GM04503 (cell line): ENCODE results near the gene NCS1.

Source experiments
- DNase-seq: peaks from one replicate; pipeline ENCODE4 v3.0.0-alpha.2; 2012; ENCODE audit warnings: low read depth

Gene NCS1

GRCh38 chr9:130176760-130177159, 4.6 kb downstream of the NCS1 start:
- DNase-seq: no peak

DNA sequence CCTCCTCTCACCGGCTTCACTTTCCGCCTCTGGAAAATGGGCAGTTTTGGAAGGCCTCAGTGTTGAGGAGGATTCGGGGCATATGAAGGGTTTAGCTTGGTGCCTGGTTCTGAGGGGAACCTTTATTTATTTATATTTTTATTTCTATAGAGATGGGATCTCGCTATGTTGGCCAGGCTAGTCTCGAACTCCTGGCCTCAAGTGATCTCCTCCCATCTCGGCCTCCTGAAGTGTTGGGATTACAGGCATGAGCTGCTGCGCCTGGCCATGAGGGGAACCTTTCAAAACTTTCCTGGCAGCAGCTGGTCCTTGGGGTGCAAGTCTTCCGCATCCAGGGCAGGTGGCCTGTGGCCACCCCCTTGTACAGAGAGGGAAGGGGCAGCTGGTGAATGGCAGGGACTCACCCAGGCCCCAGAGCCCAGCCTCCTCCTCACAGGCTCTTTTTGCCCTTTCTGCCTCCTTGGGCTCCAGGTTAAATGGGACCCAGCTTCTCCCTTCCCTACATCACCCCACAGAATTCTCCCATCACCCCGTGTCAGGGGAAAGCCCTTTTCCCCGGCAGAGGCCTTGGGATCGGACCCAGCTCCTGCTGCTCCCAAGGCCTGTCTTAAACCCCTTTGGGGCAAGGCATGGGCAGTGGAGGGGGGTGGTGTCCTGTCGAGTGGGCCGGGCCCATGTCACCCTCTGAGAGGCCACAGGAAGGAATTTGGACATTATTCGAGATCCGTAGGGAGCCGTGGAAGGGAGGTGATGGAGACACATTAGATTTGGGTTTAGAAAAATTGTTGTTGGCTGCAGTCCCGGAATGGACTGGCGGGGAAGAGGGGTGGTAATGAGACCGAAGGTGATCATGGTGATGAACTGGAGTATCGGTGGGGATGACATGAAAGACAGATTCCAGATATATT, 5.9 kb downstream of the NCS1 start:
- no peak for DNase-seq

GRCh38 chr9:130179331-130179907, 7.2 kb downstream of the NCS1 start:
- DNase-seq: no peak

GRCh38 chr9:130180516-130180915, 8.3 kb downstream of the NCS1 start:
- no peak for DNase-seq

- no peak for DNase-seq
Measured at GRCh38 chr9:130181678-130182380, 9.6 kb downstream of the NCS1 start.

- DNase-seq: no peak
Measured at GRCh38 chr9:130182381-130182909, 10.2 kb downstream of the NCS1 start.

GRCh38 chr9:130183133-130183762, 11.0 kb downstream of the NCS1 start:
- DNase-seq: peak; percentile 67

GRCh38 chr9:130185017-130185416, 12.8 kb downstream of the NCS1 start:
- DNase-seq: no peak

- no peak for DNase-seq
Measured at GRCh38 chr9:130185490-130186031, 13.4 kb downstream of the NCS1 start.

DNA sequence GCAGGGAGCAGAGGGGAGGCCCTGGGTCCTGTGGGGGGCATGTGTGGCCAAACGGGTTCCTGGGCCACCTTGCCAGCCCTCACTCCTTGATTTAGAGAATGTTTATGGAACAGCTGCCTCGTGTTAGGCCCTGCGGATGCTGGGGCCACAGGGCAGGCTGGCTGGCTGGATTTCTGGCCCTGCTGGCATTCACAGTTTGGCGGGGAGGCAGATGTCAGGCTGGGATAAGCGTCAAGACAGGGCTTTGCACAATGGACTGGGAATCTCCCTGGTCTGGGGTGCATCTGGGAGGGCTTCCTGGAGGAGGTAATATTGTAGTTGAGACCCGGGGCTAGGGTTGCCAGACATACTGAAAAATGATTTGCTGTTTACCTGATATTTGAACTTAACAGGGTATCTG, 13.8 kb downstream of the NCS1 start:
- no peak for DNase-seq

- peak; percentile 38 for DNase-seq
Measured at GRCh38 chr9:130186839-130187522, 14.8 kb downstream of the NCS1 start.

DNA sequence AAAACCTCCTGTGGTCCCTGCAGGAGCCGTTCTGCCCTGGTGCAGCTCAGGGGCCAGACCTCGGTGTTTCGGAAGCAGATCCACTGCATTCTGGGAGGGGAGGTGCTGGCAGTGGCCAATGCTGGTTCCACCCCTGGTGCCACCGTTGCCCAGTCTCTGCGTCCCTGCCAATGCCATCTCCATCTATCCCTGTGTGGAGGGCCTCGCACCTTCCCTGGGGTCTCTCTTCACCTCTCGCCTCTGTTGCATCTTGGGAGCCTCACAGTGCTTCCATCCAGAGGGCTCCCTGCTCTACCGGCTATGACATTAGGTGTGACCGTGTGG, 15.3 kb downstream of the NCS1 start:
- no peak for DNase-seq

DNA sequence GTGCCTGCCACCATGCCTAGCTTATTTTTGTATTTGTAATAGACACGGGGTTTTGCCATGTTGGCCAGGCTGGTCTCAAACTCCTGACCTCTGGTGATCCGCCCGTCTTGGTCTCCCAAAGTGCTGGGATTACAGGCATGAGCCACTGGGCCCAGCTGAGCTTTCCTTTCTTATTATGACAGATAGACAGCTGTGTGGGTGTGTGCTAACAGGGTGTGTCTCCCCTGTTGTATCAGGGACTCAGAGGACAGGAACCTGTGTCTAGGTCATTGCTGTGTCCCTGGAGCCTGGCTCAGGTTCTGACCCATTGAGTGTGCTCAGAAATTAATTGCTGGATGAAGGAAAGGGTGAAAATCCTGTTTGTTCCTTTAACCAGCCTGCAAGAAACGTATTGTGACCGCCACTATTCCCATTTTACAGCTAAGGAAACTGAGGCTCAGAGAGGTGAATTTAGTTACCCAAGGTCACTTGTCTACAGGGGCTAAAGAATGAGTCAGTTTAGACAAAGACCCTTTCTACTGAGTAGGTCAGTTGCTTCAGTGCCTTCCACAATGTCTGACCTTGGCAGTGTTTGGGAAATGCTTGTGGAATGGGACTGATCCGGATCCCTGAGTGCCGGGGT, 16.8 kb downstream of the NCS1 start:
- DNase-seq: no peak

- peak; percentile 28 for DNase-seq
Measured at GRCh38 chr9:130189840-130190239, 17.6 kb downstream of the NCS1 start.

- no peak for DNase-seq
Measured at GRCh38 chr9:130191068-130191748, 19.0 kb downstream of the NCS1 start.

GRCh38 chr9:130191749-130192120, 19.5 kb downstream of the NCS1 start:
- no peak for DNase-seq

DNA sequence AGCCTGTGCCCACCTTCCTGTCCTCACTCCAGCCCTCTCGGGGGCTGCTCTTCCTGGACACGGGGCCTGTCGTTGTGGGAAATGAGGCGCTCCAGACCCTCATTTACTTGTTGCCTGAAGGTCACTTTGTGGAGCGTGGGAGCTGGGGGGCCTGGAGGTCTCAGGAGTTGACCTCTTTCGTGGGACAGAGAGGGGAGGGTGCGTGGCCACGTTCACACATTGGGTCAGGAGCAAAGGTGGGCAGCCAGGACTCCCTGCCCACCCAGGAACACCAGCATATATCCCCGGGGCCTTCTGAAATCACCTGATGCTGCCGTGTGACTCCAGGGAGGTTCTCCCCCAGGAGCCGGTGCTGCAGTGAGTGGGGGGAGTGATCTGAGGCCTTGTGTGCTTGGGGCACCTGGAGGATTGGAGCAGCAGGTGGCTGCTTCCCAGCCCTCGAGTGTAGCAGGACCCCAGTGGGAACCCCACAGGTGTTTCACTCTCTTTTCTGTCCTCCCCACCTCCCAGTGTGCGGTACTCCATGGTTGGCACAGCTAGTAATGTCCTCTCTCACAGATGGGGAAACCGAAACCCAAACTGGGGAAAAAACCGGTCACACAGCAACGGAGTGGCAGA, 20.3 kb downstream of the NCS1 start:
- DNase-seq: no peak

- DNase-seq: no peak
Measured at GRCh38 chr9:130193103-130193502, 20.9 kb downstream of the NCS1 start.

- DNase-seq: no peak
Measured at GRCh38 chr9:130193531-130194377, 21.6 kb downstream of the NCS1 start.
